ENCODE results near the gene RALGAPA1.

The RALGAPA1 gene

DNA sequence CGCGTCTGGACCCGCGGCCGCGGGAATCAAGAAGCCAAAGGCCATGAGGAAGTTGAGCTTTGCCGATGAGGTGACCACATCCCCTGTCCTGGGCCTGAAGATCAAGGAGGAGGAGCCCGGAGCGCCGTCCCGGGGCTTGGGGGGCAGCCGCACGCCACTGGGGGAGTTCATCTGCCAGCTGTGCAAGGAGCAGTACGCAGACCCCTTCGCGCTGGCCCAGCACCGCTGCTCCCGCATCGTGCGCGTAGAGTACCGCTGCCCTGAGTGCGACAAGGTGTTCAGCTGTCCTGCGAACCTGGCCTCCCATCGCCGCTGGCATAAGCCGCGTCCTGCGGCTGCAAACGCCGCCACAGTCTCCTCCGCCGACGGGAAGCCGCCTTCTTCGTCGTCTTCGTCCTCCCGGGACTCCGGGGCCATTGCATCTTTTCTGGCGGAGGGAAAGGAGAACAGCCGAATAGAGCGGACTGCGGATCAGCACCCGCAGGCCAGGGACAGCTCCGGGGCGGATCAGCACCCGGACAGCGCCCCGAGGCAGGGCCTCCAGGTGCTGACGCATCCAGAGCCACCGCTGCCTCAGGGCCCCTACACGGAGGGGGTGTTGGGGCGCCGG, 274.1 kb downstream of the RALGAPA1 start:
- peak; percentile 47 for DNase-seq (ENCODE audit: low spot score)

GRCh38 chr14:35534208-35534872, 274.8 kb downstream of the RALGAPA1 start:
- DNase-seq (ENCODE audit: low spot score), result no peak

- DNase-seq (ENCODE audit: low spot score), result peak; percentile 49
These were observed 275.5 kb downstream of the RALGAPA1 start, which contains the start of gene INSM2 for GRCh38 chr14:35533357-35534207. Gene INSM2 (plus strand): TSS chr14:35534164. CDS start chr14:35534253, 89 bp downstream.

DNA sequence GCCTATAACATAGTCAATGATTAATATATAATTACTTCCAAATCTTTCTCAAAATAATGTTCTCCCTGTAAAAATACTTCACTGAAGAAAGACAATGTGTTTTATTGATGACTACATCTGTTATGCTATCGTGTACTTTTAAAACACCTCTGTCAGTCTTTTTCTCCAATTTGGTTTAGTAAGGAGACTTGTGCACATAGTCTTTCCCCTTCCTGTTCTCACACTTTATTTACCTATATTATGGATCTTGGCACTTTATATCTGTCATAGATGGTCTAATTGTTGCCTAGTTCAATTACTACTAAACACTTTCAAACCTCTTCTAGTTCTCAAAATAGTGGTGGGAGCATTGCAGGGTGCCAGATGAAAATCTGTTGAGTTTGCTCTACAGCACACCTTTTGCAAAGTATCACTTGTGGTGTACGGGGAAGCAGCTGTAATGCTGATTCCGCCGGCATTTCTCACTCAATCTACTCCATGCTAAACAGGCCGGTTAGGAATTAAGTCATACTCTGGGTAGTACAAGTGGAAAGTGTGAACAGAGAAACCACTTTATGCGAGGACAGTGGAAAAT, 276.2 kb downstream of the RALGAPA1 start:
- DNase-seq (ENCODE audit: low spot score), result no peak

GRCh38 chr14:35531960-35532747, 276.9 kb downstream of the RALGAPA1 start:
- no peak for DNase-seq (ENCODE audit: low spot score)

GRCh38 chr14:35526962-35527361, 282.1 kb downstream of the RALGAPA1 start:
- DNase-seq (ENCODE audit: low spot score), result no peak

DNA sequence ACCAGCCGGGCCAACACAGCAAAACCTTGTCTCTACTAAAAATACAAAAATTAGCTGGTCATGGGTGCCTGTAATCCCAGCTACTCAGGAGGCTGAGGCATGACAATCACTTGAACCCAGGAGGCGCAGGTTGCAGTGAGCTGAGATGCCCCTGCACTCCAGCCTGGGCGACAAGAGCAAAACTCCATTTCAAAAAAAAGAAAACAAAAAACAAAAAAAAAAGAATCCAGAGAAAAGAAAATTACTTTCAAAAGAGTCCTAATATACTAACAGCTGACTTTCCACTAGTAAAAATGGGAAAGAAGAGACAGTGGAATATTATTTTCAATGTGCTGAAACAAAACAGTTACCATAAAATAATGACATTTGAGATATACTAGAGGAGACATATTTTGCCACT, 283.4 kb downstream of the RALGAPA1 start:
- no peak for DNase-seq (ENCODE audit: low spot score)

- DNase-seq (ENCODE audit: low spot score), result no peak
These were observed 289.1 kb downstream of the RALGAPA1 start for GRCh38 chr14:35519986-35520385.

DNA sequence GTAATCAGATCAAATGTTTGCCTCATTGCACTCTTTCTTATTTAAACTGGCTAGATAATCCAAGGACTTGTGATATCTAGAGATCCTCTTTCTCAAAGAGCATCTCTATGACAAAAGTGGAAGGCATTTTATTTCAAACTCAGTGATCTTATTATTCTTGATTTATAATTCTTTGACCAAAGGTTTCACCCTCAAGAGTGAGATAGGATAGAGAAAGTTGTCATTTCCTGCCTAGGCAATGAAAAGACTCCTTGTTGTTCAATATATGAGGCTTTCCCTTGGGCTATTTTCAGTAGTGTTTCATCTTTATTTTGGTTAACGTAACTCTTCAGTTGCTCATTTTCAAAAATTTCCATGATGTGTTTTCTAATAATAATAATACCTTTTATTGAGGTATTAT, 293.2 kb downstream of the RALGAPA1 start:
- DNase-seq (ENCODE audit: low spot score), result no peak

- no peak for DNase-seq (ENCODE audit: low spot score)
These were observed 296.3 kb downstream of the RALGAPA1 start for GRCh38 chr14:35512765-35513164.

GRCh38 chr14:35509846-35510245, 299.2 kb downstream of the RALGAPA1 start:
- DNase-seq (ENCODE audit: low spot score), result no peak

- no peak for DNase-seq (ENCODE audit: low spot score)
These were observed 302.2 kb downstream of the RALGAPA1 start for GRCh38 chr14:35506927-35507326.

DNA sequence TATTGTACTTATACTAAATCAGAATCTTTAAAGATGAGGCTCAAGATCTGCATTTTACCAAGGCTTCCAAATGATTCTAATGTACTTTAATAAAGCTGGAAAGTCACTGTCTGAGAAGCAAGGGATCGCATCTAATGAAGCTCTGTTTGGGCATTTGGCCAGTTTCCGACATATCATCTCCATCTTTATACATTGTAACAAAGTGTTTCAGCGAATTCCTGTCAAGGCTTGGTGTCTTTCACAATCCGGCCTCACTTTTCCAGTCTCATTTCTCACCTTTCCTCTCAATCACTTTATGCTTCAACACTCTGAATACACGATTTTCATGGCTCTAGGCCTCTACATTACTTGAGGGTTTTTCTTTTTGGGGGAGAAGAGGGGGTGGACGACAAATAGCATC, 302.6 kb downstream of the RALGAPA1 start:
- DNase-seq (ENCODE audit: low spot score), result no peak

- DNase-seq (ENCODE audit: low spot score), result no peak
These were observed 304.8 kb downstream of the RALGAPA1 start for GRCh38 chr14:35504260-35504659.

GRCh38 chr14:35503646-35504045, 305.4 kb downstream of the RALGAPA1 start:
- no peak for DNase-seq (ENCODE audit: low spot score)

DNA sequence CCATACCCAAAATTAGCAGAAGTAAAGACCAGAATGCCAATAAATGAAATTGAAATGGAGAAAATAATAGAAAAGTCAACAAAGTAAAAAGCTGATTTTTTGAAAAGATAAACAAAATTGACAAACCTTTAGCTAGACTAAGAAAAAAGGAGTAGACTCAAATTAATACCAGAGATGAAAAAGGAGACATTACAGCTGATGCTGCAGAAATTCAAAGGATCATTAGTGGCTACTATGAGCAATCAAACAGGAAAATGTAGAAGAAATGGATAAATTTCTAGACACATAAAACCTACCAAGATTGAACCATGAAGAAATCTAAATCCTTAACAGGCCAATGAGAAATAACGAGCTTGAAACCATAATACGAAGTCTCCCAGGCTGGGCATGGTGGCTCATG, 309.9 kb downstream of the RALGAPA1 start:
- DNase-seq (ENCODE audit: low spot score), result no peak

- no peak for DNase-seq (ENCODE audit: low spot score)
These were observed 313.8 kb downstream of the RALGAPA1 start for GRCh38 chr14:35495278-35495677.

GRCh38 chr14:35492569-35493014, 316.5 kb downstream of the RALGAPA1 start:
- DNase-seq (ENCODE audit: low spot score), result no peak
